GM12873 (cell line): Measurements from ENCODE around the gene VPS26A.

Experiments used
- TF ChIP-seq, protein P1 (sequence below): IDR thresholded peaks from 2 replicates; pipeline ENCODE4 v1.5.1; 2012; ENCODE audit warnings: low read depth, mild to moderate bottlenecking, moderate library complexity, low read length, control low read depth; ENCODE audit not compliant: insufficient read depth; ENCODE audit errors: missing control alignments

Gene VPS26A

GRCh38 chr10:69209787-69210484 is 86.0 kb downstream of the VPS26A start:
- TF ChIP-seq, protein P1, sequence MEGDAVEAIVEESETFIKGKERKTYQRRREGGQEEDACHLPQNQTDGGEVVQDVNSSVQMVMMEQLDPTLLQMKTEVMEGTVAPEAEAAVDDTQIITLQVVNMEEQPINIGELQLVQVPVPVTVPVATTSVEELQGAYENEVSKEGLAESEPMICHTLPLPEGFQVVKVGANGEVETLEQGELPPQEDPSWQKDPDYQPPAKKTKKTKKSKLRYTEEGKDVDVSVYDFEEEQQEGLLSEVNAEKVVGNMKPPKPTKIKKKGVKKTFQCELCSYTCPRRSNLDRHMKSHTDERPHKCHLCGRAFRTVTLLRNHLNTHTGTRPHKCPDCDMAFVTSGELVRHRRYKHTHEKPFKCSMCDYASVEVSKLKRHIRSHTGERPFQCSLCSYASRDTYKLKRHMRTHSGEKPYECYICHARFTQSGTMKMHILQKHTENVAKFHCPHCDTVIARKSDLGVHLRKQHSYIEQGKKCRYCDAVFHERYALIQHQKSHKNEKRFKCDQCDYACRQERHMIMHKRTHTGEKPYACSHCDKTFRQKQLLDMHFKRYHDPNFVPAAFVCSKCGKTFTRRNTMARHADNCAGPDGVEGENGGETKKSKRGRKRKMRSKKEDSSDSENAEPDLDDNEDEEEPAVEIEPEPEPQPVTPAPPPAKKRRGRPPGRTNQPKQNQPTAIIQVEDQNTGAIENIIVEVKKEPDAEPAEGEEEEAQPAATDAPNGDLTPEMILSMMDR: no peak

- TF ChIP-seq, protein P1: no peak
Observed at GRCh38 chr10:69211104-69211503, 87.1 kb downstream of the VPS26A start.

GRCh38 chr10:69211524-69211923 is 87.5 kb downstream of the VPS26A start:
- TF ChIP-seq, protein P1: no peak

- TF ChIP-seq, protein P1: no peak
Observed at GRCh38 chr10:69213591-69214311, 89.8 kb downstream of the VPS26A start.

DNA sequence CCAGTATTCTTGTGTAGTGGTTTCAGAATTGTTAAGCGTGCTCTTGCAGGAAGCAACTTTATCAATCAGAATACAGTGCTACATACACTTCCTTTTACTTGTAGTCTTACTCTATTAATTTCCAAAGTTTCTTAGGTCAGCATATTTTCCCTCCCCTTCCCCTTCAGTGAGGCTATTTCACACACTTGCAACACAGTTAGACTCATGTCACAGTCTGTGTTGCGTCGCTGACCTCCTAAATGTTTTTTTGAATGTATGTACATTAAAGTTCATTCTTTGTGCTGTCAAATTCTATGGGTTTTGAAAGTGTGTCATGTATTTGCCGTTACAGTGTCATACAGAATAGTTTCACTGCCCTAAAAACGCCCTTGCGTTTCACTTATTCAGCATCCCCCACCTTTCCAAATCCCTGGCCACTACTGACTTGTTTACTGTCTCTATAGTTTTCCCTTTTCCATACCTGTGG is 90.7 kb downstream of the VPS26A start:
- TF ChIP-seq, protein P1: no peak

- TF ChIP-seq, protein P1: no peak
Observed at GRCh38 chr10:69215405-69216171, 91.6 kb downstream of the VPS26A start.
